GM19025 (cell line): ENCODE measurements around the gene HAUS3.
"Not testable (repeated sequence)": the region's sequence is repeated elsewhere in the genome, so short reads cannot be mapped to it uniquely, and the experiment has no call there.

Source experiments
- ATAC-seq: cut with Tn5 transposase; IDR thresholded peaks from one replicate; pipeline ENCODE4 v1.9.1; 2021; ENCODE audit warnings: mild to moderate bottlenecking, low read depth, moderate library complexity; ENCODE audit not compliant: unreplicated experiment

HAUS3 gene

DNA sequence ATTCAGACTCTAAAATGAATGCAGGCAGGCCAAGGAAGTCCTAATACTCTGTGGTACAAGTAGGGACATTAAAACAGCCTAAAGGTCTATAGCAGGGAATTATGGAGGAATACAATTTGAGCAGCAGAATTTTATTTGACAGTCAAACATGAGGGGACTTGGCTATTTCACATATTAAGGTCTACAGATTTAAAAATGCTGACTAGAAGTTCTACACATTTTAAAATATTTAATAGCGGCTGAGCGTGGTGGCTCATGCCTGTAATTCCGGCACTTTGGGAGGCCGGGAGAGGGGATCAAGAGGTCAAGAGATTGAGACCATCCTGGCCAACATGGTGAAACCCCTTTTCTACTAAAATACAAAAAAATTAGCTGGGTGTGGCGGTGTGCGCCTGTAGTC is 10.8 kb downstream of the HAUS3 start:
- no peak for ATAC-seq

DNA sequence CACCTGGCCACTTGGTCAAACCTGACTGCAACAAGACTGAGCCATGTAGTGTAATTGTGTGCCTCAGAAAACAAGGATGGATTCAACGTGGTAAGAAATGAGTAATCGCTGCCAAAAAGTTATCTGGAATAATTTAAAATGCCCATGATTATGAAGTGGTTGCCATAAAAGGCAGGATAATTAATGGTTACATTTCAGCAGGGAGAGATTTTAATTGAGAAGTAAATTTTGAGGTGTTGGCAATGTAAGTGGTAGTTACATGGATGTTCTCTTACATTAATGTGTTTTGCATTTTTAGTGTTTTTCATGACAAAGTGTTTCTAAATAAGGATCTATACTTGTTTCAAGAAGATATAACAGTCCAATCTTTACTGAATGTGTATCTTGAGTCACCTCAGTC is 15.7 kb downstream of the HAUS3 start:
- no peak for ATAC-seq

DNA sequence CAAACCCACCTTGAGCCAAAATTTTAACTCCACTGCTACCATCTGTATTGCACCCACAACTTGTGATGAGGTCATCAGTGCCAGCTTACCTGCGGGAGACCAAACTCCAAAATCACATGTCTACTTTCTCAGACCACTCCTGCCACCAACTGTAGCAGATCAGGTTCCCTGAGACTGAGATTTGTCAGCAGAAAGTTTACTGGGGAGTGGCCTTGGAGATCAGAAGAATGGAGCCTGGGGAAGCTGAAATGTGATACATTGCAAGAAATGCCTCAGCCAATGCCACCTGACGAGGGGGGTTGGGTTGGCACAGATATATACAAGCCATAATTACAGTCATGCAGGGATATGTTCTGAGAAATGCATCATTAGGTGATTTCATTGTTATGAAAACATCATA is 19.1 kb downstream of the HAUS3 start:
- no peak for ATAC-seq

DNA sequence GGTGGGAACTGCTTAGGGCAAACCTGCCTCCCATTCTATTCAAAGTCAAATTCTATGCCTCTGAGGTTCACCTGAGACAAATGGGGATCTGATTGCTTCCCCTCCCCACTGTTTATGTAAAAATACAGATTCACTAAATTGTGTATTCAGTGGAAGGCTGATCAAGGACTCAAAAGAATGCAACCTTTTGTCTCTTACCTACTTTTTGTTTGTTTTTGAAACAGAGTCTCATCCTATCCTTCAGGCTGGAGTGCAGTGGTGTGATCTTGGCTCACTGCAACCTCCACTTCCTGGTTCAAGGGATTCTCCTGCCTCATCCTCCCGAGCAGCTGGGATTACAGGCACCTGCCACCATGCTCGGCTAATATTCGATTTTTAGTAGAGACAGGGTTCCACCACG is 20.5 kb downstream of the HAUS3 start:
- not testable (repeated sequence) for ATAC-seq

DNA sequence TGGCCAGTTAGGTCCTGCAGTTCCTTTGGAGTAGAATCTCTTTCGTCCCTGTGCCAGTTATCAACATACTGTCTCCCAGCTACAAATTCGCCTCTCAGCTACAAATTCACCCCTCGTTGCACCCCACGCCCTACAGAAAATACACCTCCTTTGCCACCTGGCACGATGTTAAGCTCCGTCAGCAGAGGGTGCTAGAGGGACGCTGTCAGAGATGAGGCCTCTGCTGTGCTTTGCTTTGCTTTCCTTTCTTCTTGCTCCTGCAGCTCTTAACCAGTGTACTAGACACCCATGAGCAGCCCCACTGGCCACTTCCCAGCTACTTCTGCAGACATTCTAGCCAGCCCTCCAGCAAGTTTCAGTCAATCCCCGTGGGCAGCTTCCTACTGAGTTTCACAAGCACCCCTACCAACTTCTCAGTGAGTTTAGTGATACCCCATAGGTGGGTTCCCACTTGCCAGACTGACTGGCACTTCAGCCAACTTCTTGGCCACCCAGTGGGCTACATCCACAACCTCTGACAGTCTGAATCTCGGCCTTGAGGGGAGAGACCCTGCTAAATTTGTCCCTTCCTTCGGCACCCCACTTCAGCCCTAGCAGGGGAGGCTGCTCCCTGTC is 21.8 kb downstream of the HAUS3 start:
- ATAC-seq = no peak

DNA sequence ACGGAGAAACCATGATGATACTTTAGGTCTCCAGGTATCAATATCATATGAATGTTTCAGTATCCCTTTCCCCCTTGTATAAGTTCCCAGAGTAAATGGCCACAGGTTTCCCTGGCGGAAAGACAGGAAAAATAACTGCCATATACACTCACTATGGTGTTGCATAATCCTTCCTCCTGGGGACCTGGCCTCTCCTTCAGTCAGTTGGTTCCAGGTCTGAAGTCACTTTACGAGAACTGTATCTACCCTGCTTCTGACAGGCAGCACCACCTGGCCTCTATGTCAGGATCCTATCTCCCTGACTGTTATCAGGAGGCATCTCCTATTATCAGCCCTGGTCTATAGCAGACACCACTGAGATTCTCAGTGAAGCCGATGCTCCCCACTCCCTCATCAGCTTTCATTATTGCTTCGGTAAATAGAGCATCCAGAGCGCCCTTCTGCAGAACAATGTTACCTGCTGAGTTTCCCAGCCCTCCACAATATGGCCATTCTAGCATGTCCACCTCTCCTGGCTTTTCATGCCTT is 22.6 kb downstream of the HAUS3 start:
- no peak for ATAC-seq

DNA sequence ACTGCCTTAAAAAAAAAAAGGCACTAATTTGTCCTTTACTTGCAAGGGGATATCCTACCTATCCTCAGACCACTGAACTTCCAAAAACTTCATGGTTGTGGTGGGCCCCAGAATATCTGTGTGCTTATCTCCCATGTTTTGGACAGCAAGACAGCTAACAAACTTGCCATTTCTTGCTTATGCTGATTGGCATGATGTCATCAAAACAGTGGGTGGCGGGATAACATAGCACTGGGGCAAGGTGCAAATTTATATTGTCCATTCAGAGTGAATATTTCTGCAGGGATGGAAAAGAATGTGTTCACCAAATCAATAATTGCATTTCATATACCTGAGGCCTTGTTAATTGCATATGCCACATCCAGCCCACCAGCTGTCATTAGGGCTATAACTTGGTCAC is 23.5 kb downstream of the HAUS3 start:
- ATAC-seq = no peak

DNA sequence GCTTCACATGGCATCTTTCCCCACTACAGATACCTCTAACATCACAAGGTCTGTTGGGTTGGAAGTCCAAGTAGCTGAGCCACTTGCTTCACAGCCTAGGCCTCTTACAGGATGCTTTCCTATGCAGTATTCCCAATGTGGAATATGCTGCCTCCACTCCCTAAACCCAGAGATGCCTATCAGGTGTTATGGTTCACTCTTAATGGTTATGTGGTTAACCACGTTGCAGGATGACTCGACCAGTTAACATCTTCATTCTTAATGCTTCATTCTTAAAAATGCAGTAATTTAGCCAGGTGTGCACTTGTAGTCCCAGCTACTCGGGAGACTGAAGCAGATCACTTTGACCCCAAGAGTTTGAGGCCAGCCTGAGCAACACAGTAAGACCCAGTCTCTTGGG is 24.2 kb downstream of the HAUS3 start:
- ATAC-seq = no peak

DNA sequence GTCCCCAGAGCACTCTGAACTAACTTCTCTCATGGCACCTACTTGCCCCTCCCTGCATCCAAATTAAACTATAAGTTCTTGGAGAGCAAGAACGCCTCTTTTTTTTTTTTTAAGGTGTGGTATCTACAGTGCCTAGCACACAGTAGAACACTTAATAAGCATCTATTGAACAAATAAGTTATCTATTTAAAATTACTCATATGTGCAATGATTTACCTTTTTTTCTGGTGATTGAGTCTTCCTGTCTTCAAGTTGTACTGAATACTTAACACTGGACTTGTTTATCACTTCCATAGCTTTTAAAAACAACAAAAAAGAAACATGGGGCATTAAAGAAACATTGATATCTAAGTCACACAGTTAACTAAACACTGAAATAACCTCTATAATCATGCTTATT is 29.1 kb downstream of the HAUS3 start:
- no peak for ATAC-seq

DNA sequence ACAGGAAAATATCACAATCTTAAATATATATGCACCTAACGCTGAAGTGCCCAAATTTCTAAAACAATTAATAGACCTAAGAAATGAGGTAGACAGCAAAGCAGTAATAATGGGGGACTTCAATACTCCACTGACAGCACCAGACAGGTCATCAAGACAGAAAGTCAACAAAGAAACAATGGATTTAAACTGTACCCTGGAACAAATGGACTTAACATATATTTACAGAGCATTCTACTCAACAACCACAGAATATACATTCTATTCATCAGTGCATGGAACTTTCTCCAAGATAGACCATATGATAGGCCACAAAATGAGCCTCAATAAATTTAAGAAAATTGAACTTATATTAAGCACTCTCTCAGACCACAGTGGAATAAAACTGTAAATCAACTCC is 39.1 kb downstream of the HAUS3 start:
- ATAC-seq = not testable (repeated sequence)

DNA sequence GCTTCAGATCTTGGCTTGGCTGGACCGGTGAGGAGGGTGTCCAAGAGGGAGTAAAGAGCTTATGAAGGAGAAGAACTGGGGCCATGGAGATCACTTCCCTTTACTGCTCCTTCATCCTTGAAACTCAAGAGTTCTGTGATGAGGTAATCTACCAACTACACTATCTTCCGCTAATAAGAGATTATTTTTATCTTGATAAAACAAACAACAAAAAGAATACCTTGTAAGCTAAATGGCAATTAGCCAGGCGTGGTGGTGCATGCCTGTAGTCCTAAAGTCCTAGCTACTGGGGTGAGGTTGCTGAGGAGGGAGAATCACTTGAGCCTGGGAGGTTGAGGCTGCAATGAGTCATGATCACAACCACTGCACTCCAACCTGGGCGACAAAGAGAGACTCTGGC is 47.4 kb downstream of the HAUS3 start:
- ATAC-seq = no peak

DNA sequence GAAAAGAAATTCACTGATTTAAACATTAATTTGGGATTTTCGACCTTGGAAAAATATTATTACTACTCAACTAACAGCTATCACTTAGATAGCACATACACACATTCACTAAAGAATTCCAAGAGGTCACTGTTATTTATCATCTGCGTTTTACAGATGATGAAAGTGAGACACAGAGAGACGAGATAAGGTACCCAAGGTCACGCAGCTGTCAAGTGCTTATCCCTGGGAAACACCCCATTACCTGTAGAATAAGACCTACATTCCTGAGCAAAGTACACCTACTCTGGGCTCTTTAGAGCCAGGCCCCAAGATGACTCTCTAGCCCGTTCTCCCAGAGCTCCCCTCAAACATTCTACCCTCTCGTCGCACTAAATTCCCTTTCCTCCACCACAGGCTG is 48.6 kb downstream of the HAUS3 start:
- ATAC-seq = no peak

DNA sequence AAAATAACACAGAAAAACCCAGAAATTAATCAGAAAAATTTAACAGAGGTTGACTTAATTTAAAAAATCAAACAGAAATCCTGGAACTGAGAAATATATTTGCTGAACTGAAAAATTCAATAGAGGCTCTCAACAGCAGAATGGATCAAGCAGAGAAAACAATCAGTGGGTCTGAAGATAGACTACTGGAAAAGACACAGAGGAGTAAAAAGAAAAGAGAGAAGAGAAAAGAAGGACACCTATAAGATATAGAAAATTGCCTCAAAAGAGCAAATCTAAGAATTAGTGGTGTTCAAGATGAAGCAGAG is 55.1 kb downstream of the HAUS3 start:
- no peak for ATAC-seq

DNA sequence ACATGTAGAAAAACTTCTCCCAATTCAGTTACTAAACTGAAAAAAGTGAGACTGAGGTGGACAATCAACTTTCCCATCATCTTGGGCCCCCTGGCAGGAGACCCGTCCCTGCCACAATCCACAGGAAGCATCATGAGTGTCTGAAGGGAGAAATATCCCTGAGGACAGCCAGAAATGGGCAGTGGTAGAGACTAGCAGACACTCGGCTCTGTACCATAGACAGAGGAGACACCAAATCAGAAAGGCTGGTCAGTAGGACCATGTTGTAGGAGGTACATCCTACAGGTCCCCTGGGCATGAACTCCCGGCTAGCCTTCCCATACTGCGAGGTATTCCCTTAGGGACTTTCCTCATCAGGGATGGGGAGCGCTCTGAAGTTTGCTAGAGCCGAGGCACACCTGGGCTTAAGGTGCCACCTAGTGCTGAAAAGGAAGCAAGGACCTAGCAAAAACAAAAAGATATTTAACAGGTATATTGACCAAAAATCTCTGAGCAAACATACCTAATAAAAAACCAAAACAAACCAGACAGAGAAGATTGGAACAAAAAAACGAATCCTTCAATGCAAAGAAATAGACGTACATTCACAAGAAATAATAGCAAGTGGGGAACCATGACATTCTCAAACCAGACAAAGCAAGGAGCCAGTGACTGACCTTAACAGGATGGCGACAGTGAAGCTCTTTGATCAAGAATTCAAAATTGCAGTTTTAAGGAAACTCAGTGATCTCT is 55.6 kb downstream of the HAUS3 start:
- no peak for ATAC-seq

DNA sequence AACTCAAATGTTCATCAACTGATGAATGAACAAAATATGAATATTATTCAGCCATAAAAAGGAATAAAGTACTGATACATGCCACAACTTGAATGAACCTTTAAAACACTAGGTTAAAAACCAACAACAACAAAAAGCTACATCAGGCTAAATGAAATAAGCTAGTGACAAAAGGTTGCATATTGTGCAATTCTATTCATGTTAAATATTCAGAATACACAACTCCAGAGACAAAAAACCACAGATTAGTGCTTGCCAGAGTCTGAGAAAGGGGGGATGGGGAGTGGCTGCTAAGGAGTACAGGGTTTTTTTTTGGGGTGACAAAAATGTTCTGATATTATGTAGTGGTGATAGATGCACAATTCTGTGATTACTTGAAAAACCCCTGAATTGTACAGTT is 58.5 kb downstream of the HAUS3 start:
- ATAC-seq = no peak

DNA sequence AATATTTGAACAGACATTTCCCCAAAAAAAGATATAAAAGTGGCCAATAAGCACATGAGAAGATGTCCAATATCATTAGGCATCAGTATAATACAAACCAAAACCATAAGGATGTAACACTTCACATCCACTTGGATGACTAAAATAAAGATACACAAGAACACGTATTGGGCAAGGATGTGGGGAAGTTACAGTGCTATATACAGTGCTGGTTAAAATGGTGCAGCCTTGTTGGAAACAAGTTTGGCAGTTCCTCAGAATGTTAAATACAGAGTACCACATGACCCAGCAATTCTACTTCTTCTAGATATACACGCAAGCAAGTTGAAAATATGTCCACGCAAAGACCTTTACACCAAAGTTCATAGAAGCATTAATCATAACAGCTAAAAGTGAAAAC is 58.9 kb downstream of the HAUS3 start:
- ATAC-seq = no peak

DNA sequence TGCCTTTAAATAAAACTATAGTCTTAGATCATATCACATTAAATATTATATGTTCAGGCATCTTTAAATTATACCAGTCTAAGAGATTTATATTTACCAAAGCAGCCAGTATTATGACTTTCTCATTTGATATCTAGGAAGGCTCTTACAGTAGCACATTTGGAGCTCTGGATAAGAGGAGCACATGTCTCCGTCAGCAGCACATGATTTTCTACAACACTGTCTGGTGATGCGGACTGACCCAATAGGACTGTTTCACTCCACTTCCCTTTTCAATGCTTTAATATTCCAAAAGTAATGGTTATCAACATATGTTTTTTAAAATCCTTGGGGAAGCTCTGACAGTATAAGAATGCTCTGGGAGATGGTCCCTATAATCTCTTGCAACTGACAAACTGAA is 61.5 kb downstream of the HAUS3 start:
- no peak for ATAC-seq

DNA sequence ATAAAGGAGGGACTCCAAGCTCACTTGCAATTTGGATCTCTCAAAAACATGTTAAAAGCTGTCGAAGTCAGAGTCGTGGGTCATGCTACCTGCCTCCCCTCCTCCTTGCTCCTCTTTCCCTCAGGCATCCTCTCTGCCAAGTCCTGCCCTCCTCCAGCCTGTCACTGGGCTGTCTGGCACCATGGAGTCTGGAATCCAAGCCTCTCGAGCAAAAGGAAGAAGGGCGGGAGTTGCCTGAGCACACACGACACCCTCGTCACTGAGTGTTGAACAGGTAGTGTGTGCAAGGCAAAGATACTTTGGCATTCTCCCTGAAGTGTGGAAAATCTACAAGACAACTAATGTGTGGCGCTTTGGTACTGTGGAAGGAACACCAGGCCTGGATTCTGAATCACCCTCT is 62.2 kb downstream of the HAUS3 start:
- no peak for ATAC-seq

DNA sequence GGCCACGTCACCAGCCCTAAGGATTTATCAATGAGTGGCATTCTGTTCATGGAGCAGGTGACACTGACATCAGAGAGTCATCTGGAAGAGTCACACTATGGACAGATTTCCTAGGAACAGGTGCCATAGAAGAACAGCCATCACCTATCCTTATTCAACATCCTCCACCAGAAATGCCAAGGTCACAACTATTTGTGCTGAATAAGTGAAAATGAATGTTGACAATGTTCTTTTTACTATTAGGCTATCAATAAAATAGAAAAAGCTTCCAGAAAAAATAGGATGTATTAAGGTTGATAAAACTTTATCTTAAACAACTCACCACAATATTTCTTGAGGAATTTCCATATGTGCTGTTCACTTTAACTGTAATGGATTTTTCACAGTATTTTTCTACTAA is 62.9 kb downstream of the HAUS3 start:
- ATAC-seq = no peak
